SK-N-SH treated with all-trans-retinoic acid at 6 μM for 48 hours (cell line): ENCODE measurements around the gene GALNT7.

Experiments used
- ATAC-seq: fragments of 200-7000 bp; cut with Tn5 transposase; 3 replicates; pipeline ENCODE4 v1.9.1; 2020; ENCODE audit warnings: mild to moderate bottlenecking, moderate library complexity
- ARNTL ChIP-seq: fragments of 450-650 bp; formaldehyde crosslinking; IDR thresholded peaks from 2 replicates; pipeline ENCODE4 v1.5.0; 2020; ENCODE audit warnings: low read depth, mild to moderate bottlenecking, moderate library complexity, borderline replicate concordance
- BACH2 ChIP-seq: fragments of 250-450 bp; sonication (Bioruptor Pico); IDR thresholded peaks from 2 replicates; pipeline ENCODE4 v1.9.0; 2021; ENCODE audit warnings: mild to moderate bottlenecking, borderline replicate concordance
- CREB5 ChIP-seq: fragments of 250-450 bp; sonication (Bioruptor Pico); IDR thresholded peaks from 2 replicates; pipeline ENCODE4 v1.5.1; 2020; ENCODE audit warnings: low read depth, mild to moderate bottlenecking, moderate library complexity
- CSDC2 ChIP-seq: fragments of 250-450 bp; sonication (Bioruptor Pico); IDR thresholded peaks from 2 replicates; pipeline ENCODE4 v1.5.0; 2020; ENCODE audit warnings: mild to moderate bottlenecking, moderate library complexity
- CSRNP3 ChIP-seq: fragments of 250-450 bp; sonication (Bioruptor Pico); IDR thresholded peaks from 2 replicates; pipeline ENCODE4 v1.5.1; 2021; ENCODE audit warnings: mild to moderate bottlenecking, moderate library complexity
- ESRRG ChIP-seq: fragments of 250-450 bp; sonication (Bioruptor Pico); IDR thresholded peaks from 2 replicates; pipeline ENCODE4 v1.6.1; 2021; ENCODE audit warnings: mild to moderate bottlenecking
- GLIS3 ChIP-seq: fragments of 250-450 bp; sonication (Bioruptor Pico); IDR thresholded peaks from 2 replicates; pipeline ENCODE4 v1.5.0; 2020; ENCODE audit warnings: mild to moderate bottlenecking, moderate library complexity
- ISL1 ChIP-seq: fragments of 250-450 bp; sonication (Bioruptor Pico); IDR thresholded peaks from 2 replicates; pipeline ENCODE4 v2.1.2; 2022; ENCODE audit warnings: mild to moderate bottlenecking, moderate library complexity
- OSR1 ChIP-seq: fragments of 250-450 bp; sonication (Bioruptor Pico); IDR thresholded peaks from 2 replicates; pipeline ENCODE4 v1.8.0; 2022; ENCODE audit warnings: moderate library complexity, mild to moderate bottlenecking, inconsistent platforms
- PATZ1 ChIP-seq: fragments of 250-450 bp; sonication (Bioruptor Pico); IDR thresholded peaks from 2 replicates; pipeline ENCODE4 v1.8.0; 2020; ENCODE audit warnings: mild to moderate bottlenecking, moderate library complexity, borderline replicate concordance
- POU6F1 ChIP-seq: fragments of 250-450 bp; sonication (Bioruptor Pico); IDR thresholded peaks from 2 replicates; pipeline ENCODE4 v1.8.0; 2021; ENCODE audit warnings: low read depth, mild to moderate bottlenecking, moderate library complexity, borderline replicate concordance
- PPARA ChIP-seq: fragments of 250-450 bp; sonication (Bioruptor Pico); IDR thresholded peaks from 2 replicates; pipeline ENCODE4 v1.5.0; 2020; ENCODE audit warnings: mild to moderate bottlenecking, borderline replicate concordance
- RARB ChIP-seq: fragments of 250-450 bp; sonication (Bioruptor Pico); IDR thresholded peaks from 2 replicates; pipeline ENCODE4 v1.8.0; 2021; ENCODE audit warnings: mild to moderate bottlenecking, moderate library complexity
- SNAI2 ChIP-seq: fragments of 250-450 bp; sonication (Bioruptor Pico); IDR thresholded peaks from 2 replicates; pipeline ENCODE4 v1.5.0; 2020; ENCODE audit warnings: mild to moderate bottlenecking, moderate library complexity
- TCF4 ChIP-seq: fragments of 250-450 bp; sonication (Bioruptor Pico); IDR thresholded peaks from 2 replicates; pipeline ENCODE4 v1.8.0; 2021; ENCODE audit warnings: mild to moderate bottlenecking, moderate library complexity, borderline replicate concordance
- TOX ChIP-seq: fragments of 250-450 bp; sonication (Bioruptor Pico); IDR thresholded peaks from 2 replicates; pipeline ENCODE4 v1.8.0; 2021; ENCODE audit warnings: mild to moderate bottlenecking, moderate library complexity, borderline replicate concordance
- TSHZ2 ChIP-seq: fragments of 250-450 bp; sonication (Bioruptor Pico); IDR thresholded peaks from 2 replicates; pipeline ENCODE4 v1.5.0; 2020; ENCODE audit warnings: mild to moderate bottlenecking, moderate library complexity
- ZC3H10 ChIP-seq: fragments of 250-450 bp; sonication (Bioruptor Pico); IDR thresholded peaks from 2 replicates; pipeline ENCODE4 v1.5.1; 2021; ENCODE audit warnings: mild to moderate bottlenecking, moderate library complexity
- ZFP3 ChIP-seq: fragments of 250-450 bp; sonication (Bioruptor Pico); IDR thresholded peaks from 2 replicates; pipeline ENCODE4 v1.5.0; 2020; ENCODE audit warnings: mild to moderate bottlenecking, moderate library complexity
- ZFP30 ChIP-seq: fragments of 450-650 bp; formaldehyde crosslinking; IDR thresholded peaks from 2 replicates; pipeline ENCODE4 v1.5.0; 2022; ENCODE audit warnings: mild to moderate bottlenecking, moderate library complexity
- ZNF565 ChIP-seq: fragments of 450-650 bp; formaldehyde crosslinking; conservative IDR thresholded peaks from 2 replicates; pipeline ENCODE4 v1.5.0; 2020; ENCODE audit warnings: low read depth, mild to moderate bottlenecking, moderate library complexity
- ZNF70 ChIP-seq: fragments of 450-650 bp; formaldehyde crosslinking; IDR thresholded peaks from 2 replicates; pipeline ENCODE4 v1.5.0; 2020; ENCODE audit warnings: mild to moderate bottlenecking, moderate library complexity

GALNT7 gene

GRCh38 chr4:173367946-173368345, 199.3 kb downstream of the GALNT7 start:
- TF ChIP-seq BACH2 (CRISPR knock-in tag) (no peak), SNAI2 (CRISPR knock-in tag) (no peak), ZNF70 (CRISPR knock-in tag) (no peak), PPARA (CRISPR knock-in tag) (no peak), ESRRG (CRISPR knock-in tag) (no peak), ISL1 (CRISPR knock-in tag) (no peak), ZFP3 (CRISPR knock-in tag) (no peak), OSR1 (no peak), ARNTL (CRISPR knock-in tag) (no peak), TOX (CRISPR knock-in tag) (no peak), ZNF565 (CRISPR knock-in tag) (no peak), GLIS3 (CRISPR knock-in tag) (no peak), PATZ1 (CRISPR knock-in tag) (no peak), RARB (no peak), CSRNP3 (CRISPR knock-in tag) (no peak), ZFP30 (CRISPR knock-in tag) (no peak), POU6F1 (CRISPR knock-in tag) (no peak), ZC3H10 (CRISPR knock-in tag) (no peak), TSHZ2 (no peak), TCF4 (no peak)
- no peak for ATAC-seq

GRCh38 chr4:173370130-173370476, 201.5 kb downstream of the GALNT7 start:
- no peak for TF ChIP-seq OSR1
- TF ChIP-seq ARNTL (CRISPR knock-in tag): no peak
- no peak for TF ChIP-seq TOX (CRISPR knock-in tag)
- no peak for TF ChIP-seq CSDC2 (CRISPR knock-in tag)
- TF ChIP-seq POU6F1 (CRISPR knock-in tag): no peak
- no peak for TF ChIP-seq TSHZ2
- no peak for TF ChIP-seq SNAI2 (CRISPR knock-in tag)
- TF ChIP-seq BACH2 (CRISPR knock-in tag): no peak
- TF ChIP-seq ZNF565 (CRISPR knock-in tag): no peak
- no peak for TF ChIP-seq ESRRG (CRISPR knock-in tag)
- TF ChIP-seq ZFP3 (CRISPR knock-in tag): no peak
- TF ChIP-seq TCF4: no peak
- no peak for TF ChIP-seq ZNF70 (CRISPR knock-in tag)
- TF ChIP-seq ZC3H10 (CRISPR knock-in tag): no peak
- no peak for TF ChIP-seq PATZ1 (CRISPR knock-in tag)
- TF ChIP-seq CREB5: no peak
- no peak for TF ChIP-seq GLIS3 (CRISPR knock-in tag)
- no peak for TF ChIP-seq ZFP30 (CRISPR knock-in tag)
- TF ChIP-seq, all 23 proteins: peak for 0
- ATAC-seq: peak; percentile 2; the same call in 2 of the 3 replicates
